GM19351 (cell line): ENCODE results near the gene MAEA.

Source experiments
- ATAC-seq: cut with Tn5 transposase; IDR thresholded peaks from one replicate; pipeline ENCODE4 v1.9.1; 2021; ENCODE audit warnings: mild to moderate bottlenecking, moderate library complexity; ENCODE audit not compliant: unreplicated experiment

The MAEA gene

GRCh38 chr4:1249731-1250526, 39.8 kb upstream of the MAEA start:
- ATAC-seq: peak; percentile 13

GRCh38 chr4:1250527-1250812, 39.2 kb upstream of the MAEA start:
- ATAC-seq: no peak

- ATAC-seq: no peak
These were observed 38.5 kb upstream of the MAEA start for GRCh38 chr4:1250921-1251772.

GRCh38 chr4:1251773-1252066, 38.0 kb upstream of the MAEA start:
- no peak for ATAC-seq

GRCh38 chr4:1252928-1253492, 36.7 kb upstream of the MAEA start:
- ATAC-seq: no peak

- no peak for ATAC-seq
These were observed 35.9 kb upstream of the MAEA start for GRCh38 chr4:1253831-1254230.

- no peak for ATAC-seq
These were observed 34.5 kb upstream of the MAEA start for GRCh38 chr4:1255151-1255550.

GRCh38 chr4:1255699-1256098, 34.0 kb upstream of the MAEA start:
- no peak for ATAC-seq

- ATAC-seq: no peak
These were observed 31.2 kb upstream of the MAEA start for GRCh38 chr4:1258457-1258856.

GRCh38 chr4:1259966-1260365, 29.7 kb upstream of the MAEA start:
- ATAC-seq: no peak

GRCh38 chr4:1260418-1261106, 29.1 kb upstream of the MAEA start:
- ATAC-seq: no peak

- no peak for ATAC-seq
These were observed 28.4 kb upstream of the MAEA start for GRCh38 chr4:1261107-1261928.

GRCh38 chr4:1264942-1265341, 24.7 kb upstream of the MAEA start:
- no peak for ATAC-seq

- no peak for ATAC-seq
These were observed 24.3 kb upstream of the MAEA start for GRCh38 chr4:1265351-1265750.

GRCh38 chr4:1266881-1267763, 22.6 kb upstream of the MAEA start:
- ATAC-seq: no peak

- ATAC-seq: no peak
These were observed 20.5 kb upstream of the MAEA start for GRCh38 chr4:1269209-1269608.

- ATAC-seq: no peak
These were observed 18.0 kb upstream of the MAEA start for GRCh38 chr4:1271686-1272085.

GRCh38 chr4:1274871-1275270, 14.8 kb upstream of the MAEA start:
- ATAC-seq: no peak

- ATAC-seq: no peak
These were observed 12.7 kb upstream of the MAEA start for GRCh38 chr4:1276984-1277383.
